Bone marrow (tissue), 2 donors: ENCODE results near the gene BLM.
"Not testable (repeated sequence)": the region's sequence is repeated elsewhere in the genome, so short reads cannot be mapped to it uniquely, and the experiment has no call there.

ENCODE experiments used
- DNase-seq, 2 donors: peaks; one replicate each; lab custom pipeline; 2025; lab: John Stamatoyannopoulos, UW

The BLM gene

DNA sequence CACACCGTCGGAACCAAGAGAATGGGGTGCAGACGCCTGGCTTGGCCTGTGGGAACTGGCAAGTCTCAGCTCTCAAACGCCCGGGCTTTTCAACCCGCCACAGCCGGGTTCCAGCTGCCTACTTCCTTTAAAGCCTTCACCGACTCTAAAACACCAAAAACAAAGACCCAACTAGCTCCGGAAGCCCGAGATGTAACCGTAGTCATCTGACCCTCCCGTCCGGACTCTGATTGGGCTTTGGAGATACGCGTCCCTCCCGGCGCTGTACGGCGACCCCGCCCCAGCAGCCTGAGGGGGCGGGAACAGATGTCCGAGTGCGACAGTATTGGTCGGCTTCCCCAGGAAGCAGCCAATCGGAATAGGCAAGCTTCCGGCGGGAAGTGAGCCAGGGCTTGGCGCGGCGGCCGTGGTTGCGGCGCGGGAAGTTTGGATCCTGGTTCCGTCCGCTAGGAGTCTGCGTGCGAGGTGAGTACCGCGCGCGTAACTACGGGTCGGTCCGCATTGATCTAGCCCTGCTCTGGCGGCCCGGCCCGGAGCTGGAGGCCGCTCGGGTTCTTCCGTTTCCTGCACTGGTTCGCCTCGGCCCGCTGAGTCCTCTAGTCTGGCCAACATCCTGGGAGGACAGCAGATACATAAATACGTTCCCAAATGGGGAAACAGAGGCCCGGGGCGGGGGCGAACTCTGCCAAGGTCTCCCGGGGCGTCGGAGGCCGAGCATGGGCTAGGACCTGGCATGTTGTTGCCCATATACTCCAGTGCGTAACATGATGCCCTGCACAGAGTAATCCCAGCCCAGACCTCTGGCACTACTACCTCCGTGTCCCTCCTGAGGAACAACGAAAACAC lies at the start of gene BLM:
Gene BLM (plus strand): TSS at position 371 of the 846 bp plus-strand sequence. CDS start 30,047 bp downstream, outside the sequence.
- DNase-seq = peak; percentile 76 to 97

DNA sequence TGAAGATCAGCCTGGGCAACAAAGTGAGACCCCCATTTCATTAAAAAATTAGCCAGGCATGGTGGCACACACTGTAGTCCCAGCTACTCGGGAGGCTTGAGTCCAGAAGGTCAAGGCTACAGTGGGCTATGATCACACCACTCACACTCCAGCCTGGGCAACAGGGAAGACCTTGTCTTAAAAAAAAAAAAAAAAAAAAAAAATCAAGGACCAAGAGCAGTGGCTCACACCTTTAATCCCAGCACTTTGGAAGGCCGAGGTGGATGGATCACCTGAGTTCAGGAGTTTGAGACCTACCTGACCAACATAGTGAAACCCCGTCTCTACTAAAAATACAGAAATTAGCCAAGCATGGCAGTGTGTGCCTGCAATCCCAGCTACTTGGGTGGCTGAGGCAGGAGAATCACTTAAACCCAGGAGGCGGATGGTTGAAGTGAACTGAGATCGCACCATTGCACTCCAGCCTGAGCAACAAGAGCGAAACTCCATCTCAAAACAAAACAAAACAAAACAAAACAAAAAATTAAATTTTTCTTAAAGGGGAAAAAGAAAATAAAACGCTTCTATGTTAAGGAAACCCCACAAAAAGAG lies 49.3 kb upstream of the BLM start:
- DNase-seq = not testable (repeated sequence)

GRCh38 chr15:90670631-90671030 lies 46.5 kb upstream of the BLM start:
- DNase-seq = not testable (repeated sequence)

GRCh38 chr15:90671216-90671615 lies 45.9 kb upstream of the BLM start:
- no peak for DNase-seq

GRCh38 chr15:90673357-90673756 lies 43.8 kb upstream of the BLM start:
- not testable (repeated sequence) for DNase-seq

GRCh38 chr15:90674476-90674875 lies 42.7 kb upstream of the BLM start:
- DNase-seq = no peak

- DNase-seq = no peak
Measured at GRCh38 chr15:90675464-90675863, 41.7 kb upstream of the BLM start.

DNA sequence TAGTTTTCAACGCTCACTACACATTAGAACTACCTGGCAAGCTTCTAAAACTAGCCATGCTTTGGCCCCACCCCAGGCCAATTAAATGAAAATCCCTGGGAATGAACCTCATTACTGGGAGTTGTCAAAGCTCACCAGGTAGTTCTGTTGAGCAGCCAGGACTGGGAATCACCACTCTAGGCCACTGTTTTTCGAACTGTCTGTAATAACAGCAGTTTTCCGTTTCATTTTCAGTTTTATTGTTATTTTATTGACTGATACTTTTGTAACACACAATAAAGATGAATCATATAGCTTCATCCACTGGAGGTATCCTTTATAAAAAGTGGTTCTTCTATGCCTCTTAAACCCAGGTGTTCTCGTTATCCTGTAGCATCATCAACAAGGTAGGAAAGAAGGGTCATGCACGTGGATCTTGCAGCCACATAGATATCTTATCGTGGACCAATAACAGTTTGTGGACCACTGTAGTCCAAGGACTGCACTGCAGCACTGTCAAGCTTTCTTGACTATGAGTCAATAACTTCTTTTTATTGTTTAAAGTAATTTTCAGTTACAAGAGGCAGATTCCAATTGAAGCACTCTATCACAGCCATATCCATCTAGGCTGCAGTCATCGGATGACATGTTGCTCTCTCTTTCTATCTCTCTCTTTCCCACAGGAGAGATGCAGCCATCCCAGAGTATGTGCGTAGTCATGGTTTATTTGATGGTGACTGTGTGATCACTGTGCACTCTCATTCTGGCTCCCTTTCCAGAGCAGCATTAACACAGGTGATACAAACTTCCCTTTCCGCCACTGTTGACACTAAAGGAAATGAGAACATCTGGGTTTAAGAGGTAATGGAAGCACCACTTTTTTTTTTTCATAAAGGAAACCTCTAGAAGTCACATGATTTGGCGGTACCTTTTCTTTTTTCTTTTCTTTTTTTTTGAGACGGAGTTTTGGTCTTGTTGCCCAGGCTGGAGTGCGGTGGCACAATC lies 39.0 kb upstream of the BLM start:
- DNase-seq = no peak

- no peak for DNase-seq
Measured at GRCh38 chr15:90679959-90680358, 37.2 kb upstream of the BLM start.

DNA sequence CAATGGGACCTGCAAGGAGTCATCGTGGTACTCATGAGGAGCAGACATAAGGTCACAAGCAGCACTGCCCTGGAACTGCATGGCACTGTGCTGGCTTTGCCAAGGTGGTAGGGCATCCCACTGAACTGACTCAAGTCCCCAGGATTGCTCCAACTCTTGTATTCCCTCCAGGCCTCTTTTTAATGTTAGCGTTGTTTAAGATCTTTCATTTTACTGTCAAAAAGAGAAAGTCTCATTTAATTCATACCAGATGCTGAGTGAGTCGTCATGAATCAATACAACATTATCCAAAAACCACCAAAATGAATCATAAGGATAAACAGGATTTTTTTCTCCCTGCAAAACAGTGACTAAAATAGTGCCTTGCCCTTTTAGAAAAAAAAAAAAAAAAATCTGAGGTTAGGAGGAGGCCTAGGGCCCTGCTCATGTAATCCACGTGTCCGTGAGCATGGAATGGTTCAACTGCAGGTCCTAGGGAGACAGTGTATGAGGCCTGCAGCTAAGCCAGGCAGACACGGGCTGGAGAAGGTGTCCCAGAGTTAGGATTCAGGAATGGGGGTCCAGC lies 36.7 kb upstream of the BLM start:
- peak in 1 of 2 donors; percentile 18 for DNase-seq

DNA sequence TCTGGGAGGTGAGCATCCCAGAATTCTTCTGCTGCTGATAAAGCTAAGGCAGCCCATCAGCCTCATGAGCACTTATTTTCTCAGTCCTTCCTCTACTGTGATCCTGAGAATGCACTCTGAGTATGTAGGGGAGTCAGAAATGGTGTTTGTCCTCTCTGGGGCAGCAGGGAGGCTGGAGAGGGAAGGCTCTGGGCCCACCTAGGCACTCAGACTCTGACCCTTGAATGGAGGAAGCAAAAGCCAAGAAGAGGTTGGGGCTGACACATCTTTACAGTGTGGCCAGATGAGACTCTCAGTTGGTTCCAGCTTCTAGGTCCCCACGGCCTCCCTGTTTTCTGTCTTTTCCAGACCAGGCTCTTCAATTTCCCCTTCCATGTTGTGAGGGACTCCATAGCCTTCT lies 36.1 kb upstream of the BLM start:
- DNase-seq = no peak

DNA sequence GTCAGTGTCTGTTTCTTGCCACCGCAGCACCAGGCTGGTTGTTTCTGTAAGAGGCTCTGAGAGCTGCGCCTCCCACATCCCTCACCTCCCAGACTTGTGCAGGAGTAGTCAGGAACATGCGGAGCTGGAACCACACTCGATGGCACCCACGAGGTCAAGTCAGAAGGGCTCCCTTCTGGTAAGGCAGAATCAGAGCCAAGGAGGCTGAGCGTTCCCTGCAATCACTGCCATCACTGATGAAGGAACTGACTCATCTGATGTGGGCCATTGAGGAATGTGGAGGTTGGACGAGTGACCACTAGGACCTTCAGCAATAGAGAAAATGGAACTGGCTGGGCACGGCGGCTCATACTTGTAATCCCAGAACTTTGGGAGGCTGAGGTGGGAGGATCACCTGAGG lies 35.7 kb upstream of the BLM start:
- DNase-seq = no peak

DNA sequence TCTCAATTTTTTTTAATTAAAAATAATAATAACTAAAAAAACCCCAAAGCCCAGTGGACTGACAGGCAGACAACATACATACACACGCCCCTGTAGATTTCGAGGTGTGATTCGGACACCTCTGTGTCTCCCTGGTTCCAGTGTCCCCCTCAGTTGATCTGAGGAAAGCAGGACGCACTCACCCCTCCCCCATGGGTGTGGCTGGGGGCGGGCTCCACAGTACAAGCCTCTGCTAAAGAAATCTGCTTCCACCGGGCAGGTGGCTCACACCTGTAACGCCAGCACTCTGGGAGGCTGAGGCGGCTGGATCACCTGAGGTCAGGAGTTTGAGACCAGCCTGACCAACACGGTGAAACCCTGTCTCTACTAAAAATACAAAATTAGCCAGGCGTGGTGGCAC lies 33.8 kb upstream of the BLM start:
- DNase-seq = no peak

- no peak for DNase-seq
Measured at GRCh38 chr15:90683876-90684275, 33.3 kb upstream of the BLM start.

DNA sequence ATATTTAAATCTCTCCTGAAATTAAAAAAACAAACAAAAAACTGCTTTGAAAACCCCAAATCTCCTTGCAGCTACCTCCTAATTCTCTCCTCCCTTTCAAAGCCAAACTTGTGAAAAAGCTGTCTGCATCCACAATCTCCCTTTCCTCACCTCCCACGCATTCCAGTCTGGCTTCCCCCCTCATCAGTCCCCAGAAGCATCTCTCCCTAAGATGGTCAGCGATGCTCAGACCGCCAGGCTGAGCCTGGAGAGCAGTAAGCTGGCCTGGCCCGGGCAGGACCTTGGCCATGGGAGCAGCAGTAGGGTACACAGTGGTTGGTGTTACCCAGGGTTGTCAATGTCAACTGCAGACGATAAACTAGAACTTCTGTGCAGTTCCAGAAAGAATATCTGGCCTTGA lies 32.9 kb upstream of the BLM start:
- DNase-seq = no peak

DNA sequence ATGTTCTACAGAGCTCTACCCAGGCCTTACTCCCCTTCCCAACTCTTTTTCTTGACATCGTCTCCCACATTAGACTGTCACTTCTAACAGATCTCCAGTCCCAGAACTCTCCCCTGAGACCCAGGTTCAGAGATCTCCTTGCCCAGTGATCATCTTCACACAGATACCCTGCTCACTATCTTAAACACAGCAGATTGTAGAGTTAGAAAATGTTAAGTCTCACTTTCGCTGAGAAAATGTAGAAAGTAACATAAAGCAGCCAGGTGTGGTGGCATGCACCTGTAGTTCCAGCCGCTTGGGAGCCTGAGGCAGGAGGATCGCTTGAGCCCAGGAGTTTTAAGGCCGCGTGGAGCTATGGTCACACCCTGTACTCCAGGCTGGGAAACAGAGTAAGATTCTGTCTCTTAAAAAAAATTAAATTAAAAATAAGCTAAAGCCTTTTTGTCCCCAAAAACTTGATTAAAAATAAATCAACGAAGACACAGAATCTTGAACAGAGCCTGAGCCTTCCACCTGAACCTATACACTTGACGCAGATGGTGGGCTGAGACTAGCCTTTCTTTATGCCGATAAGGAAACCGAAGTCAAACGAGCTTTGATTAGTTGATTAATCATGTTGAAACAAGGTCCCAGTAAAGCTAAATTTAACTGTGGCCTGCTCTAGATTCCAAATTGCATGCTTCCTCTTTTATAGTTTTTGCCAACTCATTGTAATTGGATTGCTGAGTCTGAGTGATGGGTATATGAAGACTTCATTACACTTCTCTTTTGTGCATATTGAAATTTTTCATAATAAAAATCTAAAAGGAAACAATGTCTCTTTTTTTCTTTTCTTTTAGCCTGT lies 31.3 kb upstream of the BLM start:
- DNase-seq = peak in 1 of 2 donors; percentile 85

- peak in 1 of 2 donors; percentile 95 for DNase-seq
Measured at GRCh38 chr15:90686435-90687218, 30.5 kb upstream of the BLM start.

DNA sequence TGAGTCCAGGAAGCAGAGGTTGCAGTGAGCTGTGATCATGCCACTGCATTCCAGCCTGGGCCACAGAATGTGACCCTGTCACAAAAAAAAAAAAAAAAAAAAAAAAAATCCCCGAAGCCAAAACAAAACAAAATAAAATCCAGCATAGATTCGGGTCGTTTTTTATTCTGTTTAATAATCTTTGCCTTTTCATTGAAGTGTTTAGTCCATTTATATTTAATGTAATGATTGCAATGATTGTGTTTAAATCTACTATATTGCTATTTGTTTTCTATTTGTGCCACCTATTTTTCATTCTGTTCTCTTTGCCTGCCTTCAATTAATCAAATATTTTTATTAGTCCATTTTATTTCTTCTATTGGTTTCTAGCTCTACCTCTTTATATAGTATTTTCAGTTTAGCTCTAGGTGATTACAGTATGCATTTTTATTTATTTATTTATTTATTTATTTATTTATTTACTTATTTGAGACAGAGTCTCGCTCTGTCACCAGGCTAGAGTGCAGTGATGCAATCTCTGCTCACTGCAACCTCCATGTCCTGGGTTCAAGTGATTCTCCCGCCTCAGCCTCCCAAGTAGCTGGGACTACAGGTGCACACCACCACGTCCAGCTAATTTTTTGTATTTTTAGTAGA lies 27.7 kb upstream of the BLM start:
- DNase-seq = not testable (repeated sequence)

GRCh38 chr15:90690585-90690984 lies 26.6 kb upstream of the BLM start:
- no peak for DNase-seq

DNA sequence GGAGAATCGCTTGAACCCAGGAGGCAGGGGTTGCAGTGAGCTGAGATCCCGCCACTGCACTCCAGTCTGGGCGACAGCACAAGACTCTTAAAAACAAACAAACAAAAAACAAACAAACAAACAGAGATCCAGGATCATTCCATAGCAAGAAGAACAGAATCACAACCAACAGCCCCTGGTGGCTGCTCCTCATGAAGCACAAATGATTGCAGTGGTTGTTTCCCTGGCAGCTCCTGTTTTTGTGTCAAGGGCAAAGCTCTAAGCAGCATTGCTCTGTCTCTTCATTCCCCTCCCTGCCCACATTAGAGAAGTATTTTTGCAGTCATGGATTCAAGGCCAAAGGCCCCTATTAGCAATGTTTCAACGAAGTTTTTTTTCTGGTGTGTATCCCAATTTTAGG lies 25.8 kb upstream of the BLM start:
- no peak for DNase-seq
